Stimulated activated CD4-positive, alpha-beta T cell treated with anti-CD3 and anti-CD28 coated beads, Interleukin-12 subunit alpha, Interleukin-12 subunit beta, amount 100 ng/mL, for 4 hours (primary cell): ENCODE results near the gene OGFOD2.

Experiments
- DNase-seq: peaks from one replicate; pipeline ENCODE4 v3.0.0-alpha.2; 2020

Gene OGFOD2

DNA sequence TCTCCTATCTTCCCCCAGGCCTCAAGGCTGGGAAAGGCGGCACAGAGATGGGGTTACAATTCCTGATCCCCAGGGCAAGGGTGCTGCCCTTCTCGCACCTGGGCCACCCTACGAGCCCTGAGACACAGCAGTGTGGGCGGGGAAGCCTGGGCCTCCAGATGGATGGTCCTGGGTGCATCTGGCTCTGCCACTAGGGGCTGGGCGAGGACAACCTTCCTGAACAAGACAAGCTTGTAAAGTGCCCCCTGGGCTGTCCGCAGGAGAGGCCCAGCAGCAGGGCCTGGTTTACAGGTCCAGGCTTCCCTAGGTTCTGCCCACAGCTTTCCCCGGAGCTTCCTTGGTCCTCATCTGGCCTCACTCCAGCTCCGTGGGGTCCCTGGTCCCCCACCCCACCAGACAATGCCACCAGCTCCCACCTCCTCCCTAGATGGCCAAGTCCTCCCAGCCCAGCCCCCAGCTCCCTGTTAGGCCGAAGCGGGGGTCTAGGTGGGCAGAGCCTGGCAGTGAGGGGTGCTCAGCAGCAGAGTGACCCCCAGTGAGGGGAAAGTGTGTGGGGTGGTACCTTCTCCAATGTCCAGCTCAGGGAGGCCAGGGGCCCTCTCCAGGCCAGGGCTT is 14.3 kb downstream of the OGFOD2 start:
- no peak for DNase-seq

DNA sequence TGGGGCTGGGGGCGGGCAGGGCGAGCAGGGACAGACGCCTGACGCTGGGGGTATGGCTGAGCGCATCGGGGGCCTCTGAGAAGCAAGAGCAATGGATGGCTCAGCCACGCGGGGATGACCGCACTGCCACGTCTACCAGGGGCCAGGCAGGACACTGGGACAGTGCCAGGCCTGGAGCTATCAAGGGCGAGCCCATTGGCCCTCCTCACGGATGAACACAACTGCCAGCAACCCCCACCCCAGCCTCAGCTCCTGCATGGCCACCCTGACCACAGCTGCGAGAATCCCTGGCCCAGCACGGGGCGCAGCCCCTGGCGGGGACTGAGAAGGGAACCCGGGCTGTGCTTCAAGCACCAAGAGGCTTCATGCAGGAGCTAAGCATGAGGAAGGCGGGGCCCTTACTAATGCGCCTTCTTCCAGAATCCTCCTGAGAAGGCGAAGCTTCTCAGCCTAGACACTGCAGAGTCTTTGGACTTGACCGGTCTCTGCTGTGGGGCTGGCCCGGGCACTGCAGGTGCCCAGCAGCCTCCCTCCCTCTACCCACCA is 14.9 kb downstream of the OGFOD2 start:
- no peak for DNase-seq

DNA sequence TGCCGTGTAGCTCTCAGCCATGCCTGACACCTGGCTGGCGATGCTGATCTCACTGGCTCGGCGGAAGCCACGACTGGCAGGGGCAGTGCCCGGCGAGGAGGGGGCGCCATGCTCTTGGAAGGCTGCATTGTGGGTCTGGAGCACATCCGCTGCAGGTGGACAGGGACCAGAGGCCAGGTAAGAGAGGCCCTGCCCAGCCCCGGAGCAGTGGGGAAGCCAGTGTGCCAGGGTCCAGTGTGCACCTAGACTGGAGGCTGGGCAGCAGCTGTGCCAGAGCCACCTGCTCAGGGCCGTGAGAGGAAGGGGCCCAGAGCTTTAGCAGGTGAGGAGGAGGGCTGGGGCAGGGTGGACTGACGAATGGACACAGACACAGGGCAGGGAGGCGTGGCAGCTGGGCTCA is 15.5 kb downstream of the OGFOD2 start:
- no peak for DNase-seq

DNA sequence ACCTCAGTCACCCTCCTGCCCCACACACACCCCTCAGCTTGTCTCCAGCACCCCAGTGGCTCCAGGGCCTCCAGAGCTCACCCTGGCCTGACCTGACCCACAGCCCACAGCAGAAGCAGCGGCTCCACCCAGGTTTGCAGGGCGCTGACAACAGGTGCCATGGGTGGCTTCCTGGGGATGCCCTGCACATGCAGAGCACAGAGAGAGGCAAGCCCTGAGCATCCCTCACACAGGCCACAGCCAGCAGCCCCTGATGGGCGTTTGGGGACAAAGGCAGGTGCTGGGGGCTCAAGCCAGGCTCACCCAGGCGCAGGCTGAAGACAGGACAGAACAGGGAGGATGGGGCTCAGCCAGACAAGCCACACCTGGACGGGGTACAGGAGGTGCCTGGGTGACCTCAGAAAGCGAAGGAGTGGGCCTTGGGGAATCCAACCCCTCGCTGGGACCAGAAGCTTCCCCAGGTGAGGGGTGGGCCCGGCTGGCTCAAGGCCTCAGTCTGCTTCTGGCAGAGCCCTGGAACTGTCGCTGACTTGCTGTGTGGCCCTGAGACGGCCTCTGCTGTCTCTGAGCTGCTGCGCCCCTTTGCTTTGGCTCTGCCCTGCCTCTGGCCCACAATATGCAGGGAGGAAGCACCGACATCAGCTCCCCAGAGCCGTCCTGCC is 16.0 kb downstream of the OGFOD2 start:
- no peak for DNase-seq

- DNase-seq: no peak
These were observed 16.7 kb downstream of the OGFOD2 start for GRCh38 chr12:122991623-122992275.

DNA sequence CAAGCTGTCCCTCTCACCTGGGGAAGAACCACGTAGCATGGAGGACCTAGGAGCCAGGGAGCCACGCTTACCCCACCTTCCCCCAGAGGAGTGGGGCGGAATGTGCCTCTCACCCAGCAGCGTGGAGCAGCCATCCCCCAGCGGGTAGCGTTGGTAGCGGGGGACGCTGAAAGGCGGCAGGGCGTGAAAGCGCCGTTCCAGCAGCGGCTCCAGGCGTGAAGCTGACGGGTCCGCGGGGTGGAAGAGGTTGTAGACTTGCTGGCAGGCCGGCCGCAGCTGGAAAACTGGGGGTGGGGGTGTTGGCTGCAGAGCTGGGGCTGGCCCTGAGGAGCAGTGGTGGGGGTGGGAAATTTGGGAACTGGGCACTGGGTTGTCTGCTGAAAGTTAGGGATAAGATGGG is 17.3 kb downstream of the OGFOD2 start:
- no peak for DNase-seq

DNA sequence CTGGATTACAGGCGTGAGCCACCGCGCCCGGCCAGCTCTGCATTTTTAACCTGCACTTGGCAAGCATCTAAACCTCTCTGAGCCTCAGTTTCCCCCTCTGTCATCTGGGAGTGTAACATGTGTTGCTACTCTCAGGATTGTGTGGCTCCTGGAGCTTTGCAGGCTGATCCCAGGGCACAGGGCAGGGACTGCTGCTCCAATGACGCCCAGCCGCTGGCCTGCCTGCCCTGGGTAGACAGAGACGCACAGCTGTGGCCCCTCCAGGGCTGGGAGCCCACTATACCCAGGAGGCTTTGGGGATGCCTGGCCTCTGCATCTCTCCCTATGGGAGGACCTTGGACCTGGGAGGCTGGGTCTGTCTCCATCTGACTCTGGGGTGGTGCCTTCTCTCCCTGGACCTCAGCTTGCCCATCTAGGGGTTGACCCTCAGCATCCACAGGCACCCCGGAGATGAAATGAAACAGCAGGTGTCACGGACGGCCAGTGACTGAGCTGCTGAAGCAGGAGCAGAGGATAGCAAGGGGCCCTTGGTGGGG is 19.2 kb downstream of the OGFOD2 start:
- no peak for DNase-seq

GRCh38 chr12:122994781-122995502 is 19.9 kb downstream of the OGFOD2 start:
- no peak for DNase-seq

DNA sequence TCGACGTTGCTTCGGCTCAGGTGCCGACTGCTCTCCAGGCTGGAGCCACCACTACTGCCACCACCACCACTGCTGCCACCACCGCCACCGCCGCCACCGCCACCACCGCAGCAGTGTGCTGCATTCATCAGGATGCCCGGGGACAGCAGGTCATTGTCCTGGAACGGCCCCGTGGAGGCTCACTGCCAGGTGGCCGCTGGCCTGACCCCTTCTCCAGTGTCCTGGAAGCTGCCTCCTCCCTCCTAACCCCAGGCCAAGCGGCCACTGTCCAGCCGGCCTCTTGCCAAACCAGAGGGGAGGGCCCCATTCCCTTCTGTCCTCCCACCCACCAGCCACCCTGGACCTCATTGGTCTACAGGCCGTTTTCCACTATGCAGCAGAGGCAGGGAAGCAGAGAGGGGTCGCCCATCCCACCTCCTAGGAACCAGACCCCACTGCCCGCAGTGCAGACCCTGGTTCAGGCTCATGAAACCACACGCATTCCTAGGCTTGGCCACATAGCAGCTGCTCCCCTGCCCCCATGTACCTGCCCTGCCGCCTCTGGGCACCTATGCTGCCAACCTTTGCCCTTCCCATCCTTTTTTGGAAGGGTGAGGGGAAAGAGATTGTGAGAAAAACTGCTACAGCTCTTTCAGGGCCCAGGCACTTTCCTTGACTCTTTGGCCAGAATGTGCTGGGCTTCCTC is 20.6 kb downstream of the OGFOD2 start:
- DNase-seq: no peak

GRCh38 chr12:122996188-122996601 is 21.2 kb downstream of the OGFOD2 start:
- DNase-seq: no peak

DNA sequence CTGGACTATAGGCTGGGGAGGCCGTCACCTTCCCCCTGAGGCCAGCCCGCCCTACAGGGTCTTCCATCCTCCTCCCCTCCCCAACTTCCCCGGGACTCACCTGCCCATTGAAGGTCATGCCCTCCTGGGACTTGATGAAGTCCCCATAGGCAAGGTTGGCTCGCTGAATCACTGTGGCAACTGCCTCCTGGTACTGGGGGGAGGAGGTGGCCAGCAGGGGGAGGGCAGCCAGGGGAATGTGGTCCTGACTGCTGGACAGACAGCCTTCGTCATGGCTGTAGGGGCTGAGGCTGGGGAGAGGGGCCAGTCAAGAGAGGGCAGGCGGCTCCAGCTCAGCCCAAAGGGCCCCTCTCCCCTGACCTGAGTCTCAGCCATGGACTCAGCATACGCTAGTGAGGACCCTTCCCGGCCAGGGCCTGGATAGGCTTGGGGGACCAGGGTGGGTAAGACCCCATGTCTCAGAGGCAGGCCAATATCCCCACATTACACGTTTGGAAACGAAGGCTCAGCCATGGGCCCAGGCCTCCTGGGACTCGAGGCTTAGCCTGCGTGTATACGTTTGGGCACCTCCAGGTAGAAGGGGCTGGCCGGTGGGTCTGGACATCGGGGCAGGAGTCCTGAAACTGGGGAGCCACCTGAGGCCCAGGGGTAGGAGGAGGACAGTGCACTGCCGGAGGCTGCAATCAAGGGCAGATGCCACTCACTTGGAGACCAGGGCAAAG is 21.7 kb downstream of the OGFOD2 start:
- no peak for DNase-seq

GRCh38 chr12:122997343-122998250 is 22.6 kb downstream of the OGFOD2 start:
- DNase-seq: no peak

- DNase-seq: no peak
These were observed 23.3 kb downstream of the OGFOD2 start for GRCh38 chr12:122998316-122998715.

DNA sequence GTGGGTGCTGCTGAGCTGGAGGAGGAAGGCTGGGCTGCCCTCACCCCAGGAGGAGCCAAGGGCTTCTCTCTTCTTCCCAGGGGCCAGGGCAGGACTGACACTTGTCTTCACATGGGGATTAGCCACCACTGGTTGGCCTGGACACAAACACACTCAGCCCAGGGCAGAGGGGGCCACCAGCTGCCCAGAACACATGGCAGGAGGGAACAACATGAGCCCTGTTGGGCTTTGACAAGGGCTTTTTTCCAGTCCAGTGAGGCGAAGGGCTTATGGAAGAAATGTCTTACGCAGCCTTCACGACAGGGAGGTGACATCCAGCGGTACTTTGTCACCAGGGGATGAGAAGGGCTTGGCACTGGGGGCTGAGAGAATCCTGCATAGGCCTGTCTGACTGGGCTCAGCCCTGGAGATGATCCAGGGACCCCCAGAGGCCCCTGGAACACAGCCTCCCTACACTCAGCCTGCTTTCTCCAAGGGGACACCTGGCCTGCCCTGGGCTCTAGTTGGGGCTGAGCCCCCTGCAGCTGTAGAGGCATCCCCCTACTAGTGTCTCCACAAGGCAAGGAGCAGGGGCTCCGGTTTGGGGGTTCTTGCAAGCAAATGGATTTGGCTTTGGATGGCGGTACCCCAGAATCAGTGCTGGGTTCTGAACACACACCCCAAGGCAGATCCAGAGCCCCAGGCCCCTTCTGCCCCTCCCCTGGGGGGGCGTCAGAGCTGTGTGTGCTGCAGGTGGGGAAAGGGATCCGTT is 24.3 kb downstream of the OGFOD2 start:
- no peak for DNase-seq

GRCh38 chr12:122999986-123000420 is 25.0 kb downstream of the OGFOD2 start:
- no peak for DNase-seq

DNA sequence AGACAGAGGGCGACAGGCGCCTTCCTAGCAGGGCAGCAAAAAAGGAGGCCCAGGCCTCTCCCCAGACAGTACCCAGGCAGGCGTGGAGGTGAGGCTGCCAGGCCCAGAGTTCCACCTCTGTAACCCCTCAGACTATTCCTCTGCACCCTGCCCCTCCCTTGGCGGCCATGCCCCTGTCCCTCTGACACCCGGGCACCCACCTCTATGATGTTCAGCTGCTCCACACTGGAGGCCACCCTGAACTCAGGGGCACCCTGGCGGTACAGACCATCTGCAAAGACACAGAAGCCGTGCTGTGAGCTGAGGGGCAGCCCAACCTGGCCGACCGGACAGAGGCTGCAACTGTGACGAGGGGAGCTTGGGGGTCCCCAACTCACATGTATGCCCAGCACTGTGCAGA is 25.5 kb downstream of the OGFOD2 start:
- no peak for DNase-seq

DNA sequence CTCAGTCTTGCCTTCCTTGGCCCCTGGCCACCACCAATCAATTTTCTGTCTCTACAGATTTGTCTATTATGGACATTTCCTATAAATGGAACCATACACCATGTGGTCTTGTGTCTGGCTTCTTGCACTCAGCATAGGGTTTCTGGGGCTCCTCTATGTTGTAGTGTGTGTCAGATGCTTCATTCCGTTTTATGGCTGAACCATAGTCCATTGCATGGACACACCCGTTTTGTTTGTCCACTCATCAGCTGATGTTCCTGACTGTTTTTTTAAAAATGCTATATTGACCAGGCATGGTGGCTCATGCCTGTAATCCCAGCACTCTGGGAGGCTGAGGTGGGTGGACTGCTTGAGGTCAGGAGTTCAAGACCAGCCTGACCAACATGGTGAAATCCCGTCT is 26.4 kb downstream of the OGFOD2 start:
- DNase-seq: no peak

GRCh38 chr12:123003257-123003656 is 28.2 kb downstream of the OGFOD2 start:
- no peak for DNase-seq

GRCh38 chr12:123004287-123004686 is 29.2 kb downstream of the OGFOD2 start:
- DNase-seq: no peak

GRCh38 chr12:123005081-123005626 is 30.1 kb downstream of the OGFOD2 start:
- no peak for DNase-seq
